HUES48 (cell line): ENCODE results near the gene NFIB.

Experiments used
- H3K27ac ChIP-seq: one replicate; pipeline ENCODE4 v1.7.0; 2013; ENCODE audit warnings: low read depth, low read length, inconsistent platforms
- H3K27me3 ChIP-seq: 2 replicates; pipeline ENCODE4 v1.6.1; 2013; ENCODE audit warnings: mild to moderate bottlenecking, low read length; ENCODE audit not compliant: control insufficient read depth, insufficient read depth
- H3K36me3 ChIP-seq: 2 replicates; pipeline ENCODE4 v1.6.1; 2013; ENCODE audit warnings: low read length; ENCODE audit not compliant: control insufficient read depth, insufficient read depth
- H3K4me1 ChIP-seq: 2 replicates; pipeline ENCODE4 v1.6.1; 2013; ENCODE audit warnings: mild to moderate bottlenecking, low read length; ENCODE audit not compliant: control insufficient read depth, insufficient read depth
- H3K4me3 ChIP-seq: 2 replicates; pipeline ENCODE4 v1.5.1; 2013; ENCODE audit warnings: mild to moderate bottlenecking, low read depth, low read length
- H3K9ac ChIP-seq: 2 replicates; pipeline ENCODE4 v1.6.1; 2013; ENCODE audit warnings: mild to moderate bottlenecking, low read depth, low read length, moderate library complexity
- H3K9me3 ChIP-seq: 2 replicates; pipeline ENCODE4 v1.6.1; 2013; ENCODE audit warnings: low read length; ENCODE audit not compliant: control insufficient read depth, insufficient read depth

The NFIB gene

GRCh38 chr9:14326264-14326826 is 12.4 kb upstream of the NFIB start:
- Histone ChIP-seq H3K9ac (no peak overlapping the region), H3K4me3 (no peak overlapping the region), H3K27me3 (peaks cover 31% of the 10 kb centered on the region), H3K9me3 (no peaks in the 10 kb centered on the region), H3K36me3 (no peaks in the 10 kb centered on the region), H3K27ac (no peak overlapping the region), H3K4me1 (peaks cover 14% of the 10 kb centered on the region)

- H3K9ac ChIP-seq = no peak overlapping the region
- H3K4me1 ChIP-seq = peaks cover 26% of the 10 kb centered on the region
- H3K9me3 ChIP-seq = no peaks in the 10 kb centered on the region
These were observed 11.2 kb upstream of the NFIB start for GRCh38 chr9:14325147-14325546.

GRCh38 chr9:14323985-14324650 is 10.2 kb upstream of the NFIB start:
- Histone ChIP-seq H3K27ac (no peak overlapping the region), H3K36me3 (no peaks in the 10 kb centered on the region), H3K4me3 (no peak overlapping the region), H3K27me3 (peaks cover 46% of the 10 kb centered on the region), H3K9ac (no peak overlapping the region), H3K4me1 (peaks cover 36% of the 10 kb centered on the region), H3K9me3 (no peaks in the 10 kb centered on the region)

More at GRCh38 chr9:14325147-14325546, 11.2 kb upstream of the NFIB start:
- peaks cover 41% of the 10 kb centered on the region for H3K27me3 ChIP-seq
- H3K27ac ChIP-seq = no peak overlapping the region
- no peaks in the 10 kb centered on the region for H3K36me3 ChIP-seq
- no peak overlapping the region for H3K4me3 ChIP-seq

GRCh38 chr9:14323083-14323971 is 9.4 kb upstream of the NFIB start:
- Histone ChIP-seq H3K4me1 (peaks cover 44% of the 10 kb centered on the region), H3K9me3 (no peaks in the 10 kb centered on the region), H3K9ac (peak overlapping the region; percentile 69), H3K4me3 (peak overlapping the region; percentile 84), H3K27ac (peak overlapping the region; percentile 86), H3K27me3 (peaks cover 53% of the 10 kb centered on the region), H3K36me3 (no peaks in the 10 kb centered on the region)

GRCh38 chr9:14322211-14323082 is 8.5 kb upstream of the NFIB start:
- Histone ChIP-seq H3K36me3 (no peaks in the 10 kb centered on the region), H3K4me1 (peaks cover 53% of the 10 kb centered on the region), H3K27ac (peak overlapping the region; percentile 86), H3K4me3 (peak overlapping the region; percentile 84), H3K27me3 (peaks cover 62% of the 10 kb centered on the region), H3K9me3 (no peaks in the 10 kb centered on the region), H3K9ac (peak overlapping the region; percentile 71)

- H3K27ac ChIP-seq = peak overlapping the region; percentile 86
These were observed 7.7 kb upstream of the NFIB start for GRCh38 chr9:14321517-14322130.

GRCh38 chr9:14320271-14321181 is 6.6 kb upstream of the NFIB start:
- peaks cover 70% of the 10 kb centered on the region for H3K27me3 ChIP-seq
- no peak overlapping the region for H3K9ac ChIP-seq
- no peaks in the 10 kb centered on the region for H3K9me3 ChIP-seq
- no peaks in the 10 kb centered on the region for H3K36me3 ChIP-seq
- peak overlapping the region; percentile 84 for H3K4me3 ChIP-seq
- no peak overlapping the region for H3K27ac ChIP-seq
- H3K4me1 ChIP-seq = peaks cover 63% of the 10 kb centered on the region

More at GRCh38 chr9:14321517-14322130, 7.7 kb upstream of the NFIB start:
- Histone ChIP-seq H3K4me3 (peak overlapping the region; percentile 84), H3K36me3 (no peaks in the 10 kb centered on the region), H3K9ac (peak overlapping the region; percentile 71; the same call in 1 of the 2 replicates), H3K9me3 (no peaks in the 10 kb centered on the region), H3K4me1 (peaks cover 60% of the 10 kb centered on the region), H3K27me3 (peaks cover 70% of the 10 kb centered on the region)

GRCh38 chr9:14318934-14319580 is 5.1 kb upstream of the NFIB start:
- H3K4me1 ChIP-seq = peaks cover 63% of the 10 kb centered on the region
- peaks cover 62% of the 10 kb centered on the region for H3K27me3 ChIP-seq
- no peaks in the 10 kb centered on the region for H3K9me3 ChIP-seq
- no peaks in the 10 kb centered on the region for H3K36me3 ChIP-seq
- H3K27ac ChIP-seq = no peak overlapping the region
- H3K4me3 ChIP-seq = no peak overlapping the region
- H3K9ac ChIP-seq = no peak overlapping the region

GRCh38 chr9:14318361-14318760 is 4.4 kb upstream of the NFIB start:
- no peaks in the 10 kb centered on the region for H3K9me3 ChIP-seq

More at GRCh38 chr9:14318361-14318760, 4.4 kb upstream of the NFIB start:
- Histone ChIP-seq H3K27me3 (peaks cover 57% of the 10 kb centered on the region), H3K27ac (no peak overlapping the region), H3K4me1 (peaks cover 57% of the 10 kb centered on the region), H3K36me3 (no peaks in the 10 kb centered on the region), H3K9ac (no peak overlapping the region), H3K4me3 (no peak overlapping the region)
